Activated CD4-positive, alpha-beta T cell treated with anti-CD3 and anti-CD28 coated beads for 36 hours (primary cell): ENCODE measurements around the gene DYNLT1. TPM values are rescaled to one million over a fixed set of nuclear protein-coding genes. Genes with fewer than 3 reads are reported as not detected.

ENCODE experiments used
- ATAC-seq: fragments of 200-7000 bp; cut with Tn5 transposase; one replicate; pipeline ENCODE4 v1.10.0; 2021; ENCODE audit warnings: mild to moderate bottlenecking, moderate library complexity
- CTCF ChIA-PET: fragments of 350-600 bp; sonication (Branson Sonifier 250); formaldehyde crosslinking; loops from one replicate; lab custom pipeline; 2021; ENCODE audit warnings: antibody characterized with exemption; lab: Charles Lee
- POLR2A ChIA-PET: fragments of 350-600 bp; sonication (Branson Sonifier 250); formaldehyde crosslinking; loops from one replicate; lab custom pipeline; 2021; ENCODE audit warnings: antibody characterized with exemption, inconsistent platforms; lab: Charles Lee
- DNase-seq: peaks from one replicate; pipeline ENCODE4 v3.0.0-alpha.2; 2020
- H3K27ac Mint-ChIP-seq: one replicate; pipeline ENCODE4 v1.8.0; 2021; ENCODE audit warnings: mixed read lengths
- H3K27me3 Mint-ChIP-seq: one replicate; pipeline ENCODE4 v1.8.0; 2021; ENCODE audit warnings: mixed read lengths
- H3K36me3 Mint-ChIP-seq: one replicate; pipeline ENCODE4 v1.8.0; 2021; ENCODE audit warnings: low read depth, mixed read lengths
- H3K4me1 Mint-ChIP-seq: one replicate; pipeline ENCODE4 v1.8.0; 2021; ENCODE audit warnings: mixed read lengths
- H3K4me3 Mint-ChIP-seq: one replicate; pipeline ENCODE4 v1.8.0; 2021; ENCODE audit warnings: mild to moderate bottlenecking, moderate library complexity, mixed read lengths
- H3K9me3 Mint-ChIP-seq: one replicate; pipeline ENCODE4 v1.8.0; 2021; ENCODE audit warnings: low read depth, mixed read lengths
- intact Hi-C, 2 experiments: fragments of 100-400 bp; cut with DNase I in 1 of 2; cut with micrococcal nuclease in 1 of 2; formaldehyde crosslinking; loops; one replicate each; pipeline versions ENCODE4 v1.14.2 to v1.15.1; 2022 to 2024; cut with DNase I, micrococcal nuclease
- total RNA-seq, 2 experiments: library from RNA; stranded (reverse); gene quantifications; one replicate each; pipeline ENCODE4 v1.2.3, GENCODE V29; 2021

The DYNLT1 gene
- total RNA-seq, 2 experiments from 2014 or later: 116 to 118 TPM

DNA sequence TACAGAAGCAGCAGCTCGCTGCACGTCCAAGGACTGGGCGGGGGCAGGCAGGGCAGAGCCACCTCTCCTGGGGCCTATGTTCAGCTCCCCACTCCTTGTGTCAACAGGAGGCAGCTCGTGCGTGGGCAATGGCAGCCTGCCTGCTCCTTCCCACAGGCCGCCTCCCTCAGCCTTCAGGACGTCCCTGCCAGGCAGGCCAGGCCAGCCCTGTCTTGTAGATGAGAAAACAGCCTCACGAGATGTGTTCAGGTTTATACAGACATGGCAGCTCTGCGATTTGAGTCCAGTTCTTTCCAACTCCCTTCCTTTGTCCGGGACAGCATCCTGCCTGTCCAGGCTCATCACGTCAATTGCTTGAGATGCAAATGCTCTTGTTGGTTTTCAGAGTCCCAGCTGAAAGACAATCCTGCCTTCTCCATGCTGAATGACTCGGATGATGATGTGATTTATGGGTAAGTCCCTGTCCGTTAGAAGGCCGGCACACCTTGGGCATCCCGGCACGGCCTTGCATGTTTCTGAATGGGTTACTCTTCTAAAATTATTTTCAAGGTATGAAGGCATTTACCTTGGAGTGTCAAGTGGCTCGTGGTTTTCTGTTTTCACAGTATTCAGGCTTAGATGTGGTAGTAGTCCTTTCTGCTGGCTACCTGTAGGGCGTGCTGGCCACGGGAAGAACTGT is 13.5 kb downstream of the DYNLT1 start:
- Mint-ChIP-seq H3K36me3 (peaks cover 65% of the 10 kb centered on the region), H3K4me3 (no peak overlapping the region), H3K9me3 (no peaks in the 10 kb centered on the region), H3K27me3 (no peaks in the 10 kb centered on the region), H3K27ac (peak overlapping the region; percentile 69), H3K4me1 (peaks cover 50% of the 10 kb centered on the region)
- ChIA-PET CTCF (interaction anchor here (0.8 to 1.6 kb wide), 8 partner anchors 8 to 340 kb away, joined by 3 to 9 read pairs (median 3); partner anchors contain the start of gene DYNLT1), POLR2A (interaction anchor here (2.1 to 2.6 kb wide), 2 partner anchors 14 to 18 kb away, joined by 15 to 21 read pairs; partner anchors contain the start of genes DYNLT1 and SYTL3)
- intact Hi-C loops: no loop called here
- ATAC-seq (no peak), DNase-seq (no peak)

DNA sequence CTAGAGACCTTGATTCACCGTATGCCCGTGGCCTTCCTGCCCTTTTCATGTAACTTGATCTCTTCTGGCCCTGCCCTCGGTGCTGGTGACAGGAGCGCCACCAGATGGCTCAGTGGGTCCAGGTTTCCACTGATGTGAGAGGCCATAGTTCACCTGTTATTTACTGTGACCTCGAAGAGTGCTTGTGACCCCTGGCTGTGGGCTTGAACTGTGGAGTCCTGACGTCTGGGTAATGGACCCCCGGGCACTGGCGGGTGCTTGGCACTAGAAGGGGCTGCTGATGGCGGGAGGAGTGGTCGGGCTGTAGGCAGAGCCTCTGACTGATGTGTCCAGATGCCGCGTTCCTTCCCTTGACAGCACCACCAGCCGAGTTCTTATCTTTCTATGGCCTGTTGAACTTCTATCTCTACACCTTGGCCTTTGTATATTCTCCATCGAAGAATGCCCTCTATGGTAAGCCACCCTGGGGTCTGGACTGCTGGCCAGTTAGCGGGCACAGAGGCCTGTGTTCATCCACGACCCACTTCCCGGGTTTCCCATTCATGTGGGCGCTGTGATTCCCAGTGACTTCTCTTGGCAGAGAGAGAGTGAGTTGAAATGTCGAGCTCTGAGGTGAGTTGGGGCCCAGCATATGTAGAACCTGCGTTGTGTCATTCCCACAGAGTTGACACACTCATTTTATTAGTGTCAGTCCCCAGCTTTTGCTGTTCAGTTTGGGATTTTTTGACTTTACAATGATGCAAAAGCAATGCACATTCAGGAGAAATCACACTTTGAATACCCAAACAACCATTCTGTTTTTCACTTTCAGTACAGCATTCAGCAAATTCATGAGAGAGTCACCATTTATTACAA is 14.9 kb downstream of the DYNLT1 start:
- ChIA-PET POLR2A (interaction anchor here (0.7 to 2.6 kb wide), 5 partner anchors 15 to 418 kb away, joined by 3 to 21 read pairs (median 4); partner anchors contain the start of genes DYNLT1 and SYTL3), CTCF (interaction anchor here (0.7 to 1.6 kb wide), 8 partner anchors 12 to 341 kb away, joined by 3 to 9 read pairs (median 3); partner anchors contain the start of gene DYNLT1)
- H3K4me1 Mint-ChIP-seq: peaks cover 38% of the 10 kb centered on the region
- no peaks in the 10 kb centered on the region for H3K9me3 Mint-ChIP-seq
- peak; percentile 62 for DNase-seq
- no peaks in the 10 kb centered on the region for H3K27me3 Mint-ChIP-seq
- peak overlapping the region; percentile 69 for H3K27ac Mint-ChIP-seq
- H3K4me3 Mint-ChIP-seq: no peak overlapping the region
- H3K36me3 Mint-ChIP-seq: peaks cover 60% of the 10 kb centered on the region
- intact Hi-C loops: loop anchor here in 1 of 2 experiments (2.0 kb wide), 1 partner anchor 61 kb away; no protein-coding TSS in a partner anchor
- ATAC-seq: peak; percentile 77

GRCh38 chr6:158628542-158628941 is 16.0 kb downstream of the DYNLT1 start:
- Mint-ChIP-seq H3K27me3 (no peaks in the 10 kb centered on the region), H3K4me3 (no peak overlapping the region), H3K36me3 (peaks cover 61% of the 10 kb centered on the region), H3K4me1 (peaks cover 37% of the 10 kb centered on the region), H3K9me3 (no peaks in the 10 kb centered on the region), H3K27ac (no peak overlapping the region)
- POLR2A ChIA-PET: interaction anchor here (2.6 kb wide), 1 partner anchor 16 kb away, joined by 15 read pairs; the partner anchor contains the start of gene DYNLT1
- CTCF ChIA-PET: interaction anchor here (0.5 to 0.9 kb wide), 4 partner anchors 15 to 397 kb away, joined by 3 to 5 read pairs (median 3); no protein-coding TSS in a partner anchor
- intact Hi-C loops: loop anchor here in 1 of 2 experiments (2.0 kb wide), 1 partner anchor 62 kb away; no protein-coding TSS in a partner anchor
- DNase-seq: no peak
- ATAC-seq: no peak

GRCh38 chr6:158627940-158628211 is 16.7 kb downstream of the DYNLT1 start:
- peaks cover 59% of the 10 kb centered on the region for H3K36me3 Mint-ChIP-seq
- ChIA-PET POLR2A (no interaction called here), CTCF (interaction anchor here (0.5 kb wide), 1 partner anchor 26 kb away, joined by 5 read pairs; no protein-coding TSS in a partner anchor)

DNA sequence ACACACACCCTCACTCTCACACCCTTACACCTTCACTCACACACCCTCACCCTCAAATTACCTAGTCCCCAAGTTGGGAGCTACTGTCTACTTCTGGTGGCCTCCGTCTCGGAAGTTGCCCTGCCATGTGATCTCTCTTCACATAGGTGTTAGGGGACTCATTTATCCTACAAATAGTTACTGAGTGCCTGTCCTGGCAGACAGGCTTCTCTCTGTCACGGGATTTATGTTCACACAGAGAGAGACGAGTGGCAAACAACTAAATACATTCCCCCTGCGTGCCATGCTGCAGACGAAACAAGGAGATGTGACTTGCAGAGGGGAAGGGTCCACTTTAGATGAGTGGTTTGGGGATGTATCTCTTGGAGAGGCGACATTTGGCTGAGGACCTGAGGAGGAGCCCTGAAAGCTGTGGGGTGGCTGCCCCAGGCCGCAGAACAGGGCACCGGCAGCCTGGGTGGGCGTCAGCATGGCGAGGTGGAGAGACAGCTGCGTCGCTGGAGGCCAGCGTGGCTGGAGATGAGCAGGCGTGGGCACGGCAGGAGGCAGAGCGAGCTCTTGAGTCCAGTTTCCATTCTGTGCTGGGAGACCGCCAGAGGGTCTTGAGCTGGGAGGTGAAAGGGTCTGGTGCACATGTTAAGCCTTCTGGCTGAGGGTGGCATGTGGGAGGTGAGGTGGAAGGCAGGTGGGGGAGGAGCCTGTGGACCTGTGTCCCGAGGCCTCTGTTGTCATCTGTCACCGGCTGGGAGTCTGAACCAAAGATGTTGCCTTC is 17.2 kb downstream of the DYNLT1 start:
- Mint-ChIP-seq H3K9me3 (no peaks in the 10 kb centered on the region), H3K27me3 (no peaks in the 10 kb centered on the region), H3K4me3 (no peak overlapping the region), H3K36me3 (peaks cover 54% of the 10 kb centered on the region), H3K27ac (peak overlapping the region; percentile 44), H3K4me1 (peaks cover 40% of the 10 kb centered on the region)
- DNase-seq (no peak), ATAC-seq (no peak)
- POLR2A ChIA-PET: no interaction called here
- intact Hi-C loops: no loop called here
- CTCF ChIA-PET: no interaction called here

More at GRCh38 chr6:158627940-158628211, 16.7 kb downstream of the DYNLT1 start:
- DNase-seq (no peak), ATAC-seq (no peak)
- intact Hi-C loops: loop anchor here in 1 of 2 experiments (2.0 kb wide), 1 partner anchor 63 kb away; no protein-coding TSS in a partner anchor
- no peaks in the 10 kb centered on the region for H3K27me3 Mint-ChIP-seq
- peaks cover 36% of the 10 kb centered on the region for H3K4me1 Mint-ChIP-seq
- H3K27ac Mint-ChIP-seq: peak overlapping the region; percentile 44
- no peaks in the 10 kb centered on the region for H3K9me3 Mint-ChIP-seq
- H3K4me3 Mint-ChIP-seq: no peak overlapping the region

DNA sequence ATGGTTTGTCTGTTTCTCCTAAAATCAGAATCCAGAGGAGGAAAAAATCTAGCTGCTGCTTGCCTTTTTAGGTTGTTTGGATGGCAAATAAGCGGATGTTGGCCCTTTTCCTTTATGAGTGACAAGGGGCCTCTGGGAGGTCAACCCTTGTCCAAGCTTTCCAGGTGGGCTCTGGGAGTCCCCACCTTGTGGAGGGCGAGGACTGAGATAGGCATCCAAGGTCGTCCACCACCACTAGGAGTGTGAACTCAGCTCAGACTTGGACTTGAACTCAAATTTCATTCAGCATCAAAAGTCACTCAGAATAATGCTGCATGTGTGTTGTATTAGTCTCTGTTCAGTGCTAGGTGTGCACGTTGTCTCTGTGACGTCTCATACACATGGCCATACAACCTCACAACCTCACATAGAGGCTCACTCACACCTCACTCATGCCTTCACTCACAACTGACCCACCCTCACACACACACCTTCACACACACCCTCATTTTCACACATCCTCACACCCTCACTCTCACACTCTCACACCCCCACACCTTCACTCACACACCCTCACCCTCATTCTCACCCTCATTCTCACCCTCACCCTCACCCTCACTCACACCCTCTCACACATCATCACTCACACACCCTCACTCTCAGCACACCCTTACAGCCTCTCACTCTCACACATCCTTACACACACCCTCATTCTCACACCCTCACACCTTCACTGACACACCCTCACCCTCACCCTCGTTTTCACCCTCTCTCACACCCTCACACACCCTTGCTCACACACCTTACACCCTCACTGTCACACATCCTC is 18.0 kb downstream of the DYNLT1 start:
- POLR2A ChIA-PET: no interaction called here
- intact Hi-C loops: no loop called here
- Mint-ChIP-seq H3K27ac (peak overlapping the region; percentile 44), H3K9me3 (no peaks in the 10 kb centered on the region), H3K27me3 (no peaks in the 10 kb centered on the region), H3K4me3 (no peak overlapping the region), H3K4me1 (peaks cover 36% of the 10 kb centered on the region), H3K36me3 (peaks cover 50% of the 10 kb centered on the region)
- no peak for ATAC-seq
- DNase-seq: no peak
- CTCF ChIA-PET: no interaction called here

- H3K4me1 Mint-ChIP-seq: peaks cover 30% of the 10 kb centered on the region
- H3K9me3 Mint-ChIP-seq: no peaks in the 10 kb centered on the region
- CTCF ChIA-PET: no interaction called here
- no peak overlapping the region for H3K4me3 Mint-ChIP-seq
- POLR2A ChIA-PET: no interaction called here
- no peak overlapping the region for H3K27ac Mint-ChIP-seq
- ATAC-seq: no peak
- peaks cover 46% of the 10 kb centered on the region for H3K36me3 Mint-ChIP-seq
- intact Hi-C loops: no loop called here
- DNase-seq: no peak
- H3K27me3 Mint-ChIP-seq: no peaks in the 10 kb centered on the region
These were observed 18.6 kb downstream of the DYNLT1 start for GRCh38 chr6:158625881-158626305.

GRCh38 chr6:158624684-158625682 is 19.6 kb downstream of the DYNLT1 start:
- ATAC-seq (no peak), DNase-seq (no peak)
- H3K27me3 Mint-ChIP-seq: no peaks in the 10 kb centered on the region
- H3K27ac Mint-ChIP-seq: peak overlapping the region; percentile 11
- no peaks in the 10 kb centered on the region for H3K9me3 Mint-ChIP-seq
- H3K36me3 Mint-ChIP-seq: peaks cover 46% of the 10 kb centered on the region
- ChIA-PET POLR2A (no interaction called here), CTCF (no interaction called here)
- intact Hi-C loops: no loop called here
- H3K4me3 Mint-ChIP-seq: no peak overlapping the region
- peaks cover 22% of the 10 kb centered on the region for H3K4me1 Mint-ChIP-seq

DNA sequence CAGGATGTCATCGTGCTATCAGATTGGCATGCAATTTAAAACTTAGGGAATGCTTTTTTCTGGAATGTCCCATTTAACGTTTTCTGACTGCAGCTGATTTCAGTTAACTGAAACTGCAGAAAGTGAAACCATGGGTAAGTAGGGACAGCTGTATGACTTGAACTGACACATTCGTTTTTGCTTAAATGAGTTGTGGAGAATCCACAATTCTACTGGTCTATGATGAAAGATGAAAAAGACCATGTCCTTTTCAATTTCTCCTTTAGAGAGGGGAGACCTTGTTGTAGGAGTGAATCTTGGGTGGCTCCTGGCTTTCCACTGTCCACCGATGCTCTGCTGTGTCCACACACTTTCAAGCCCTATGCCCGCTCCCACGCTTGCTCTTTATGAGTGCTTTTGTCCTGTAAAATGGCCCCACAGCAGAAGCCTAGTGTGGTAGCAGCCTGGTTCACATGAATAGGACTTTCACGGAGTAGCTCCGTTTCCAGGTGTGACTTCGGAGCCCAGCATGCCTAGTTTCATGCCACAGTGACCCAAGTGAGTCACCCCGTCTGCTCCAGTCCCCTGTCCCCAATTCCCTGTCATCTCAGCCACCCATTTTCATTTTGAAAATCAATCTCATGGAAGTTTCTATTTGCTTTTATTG is 21.9 kb downstream of the DYNLT1 start:
- Mint-ChIP-seq H3K4me3 (no peak overlapping the region), H3K4me1 (peaks cover 13% of the 10 kb centered on the region), H3K27ac (peak overlapping the region; percentile 8), H3K27me3 (no peaks in the 10 kb centered on the region), H3K9me3 (no peaks in the 10 kb centered on the region), H3K36me3 (peaks cover 55% of the 10 kb centered on the region)
- DNase-seq (no peak), ATAC-seq (peak; percentile 72)
- intact Hi-C loops: no loop called here
- ChIA-PET CTCF (interaction anchor here (0.5 to 1.2 kb wide), 4 partner anchors 16 to 652 kb away, joined by 3 read pairs; no protein-coding TSS in a partner anchor), POLR2A (interaction anchor here (0.6 kb wide), 1 partner anchor 197 kb away, joined by 3 read pairs; the partner anchor contains the start of gene EZR)
